Measurements from ENCODE around the gene MBP.

DNA sequence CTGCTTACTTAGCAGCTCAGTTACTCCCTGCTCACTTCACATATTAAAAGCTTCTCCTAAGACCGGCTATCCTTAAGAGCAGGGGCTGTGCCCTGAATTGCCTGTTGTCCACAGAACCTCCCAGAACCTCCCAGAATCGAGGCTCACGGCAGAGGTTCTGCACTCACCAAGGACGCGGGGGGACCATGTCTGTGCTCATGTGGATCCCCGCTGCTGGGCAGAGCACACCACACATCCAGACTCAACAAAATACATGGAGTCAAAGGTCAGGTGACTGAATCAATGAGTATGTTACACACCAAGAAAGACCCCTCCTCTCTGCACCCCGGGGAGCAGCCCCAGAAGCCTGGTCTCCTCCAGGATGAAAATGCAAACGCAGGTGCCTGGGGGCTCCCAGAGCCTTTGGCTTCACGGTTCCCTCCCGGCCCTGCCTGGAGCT, 149.0 kb downstream of the MBP start:
- TF ChIP-seq, protein P1, sequence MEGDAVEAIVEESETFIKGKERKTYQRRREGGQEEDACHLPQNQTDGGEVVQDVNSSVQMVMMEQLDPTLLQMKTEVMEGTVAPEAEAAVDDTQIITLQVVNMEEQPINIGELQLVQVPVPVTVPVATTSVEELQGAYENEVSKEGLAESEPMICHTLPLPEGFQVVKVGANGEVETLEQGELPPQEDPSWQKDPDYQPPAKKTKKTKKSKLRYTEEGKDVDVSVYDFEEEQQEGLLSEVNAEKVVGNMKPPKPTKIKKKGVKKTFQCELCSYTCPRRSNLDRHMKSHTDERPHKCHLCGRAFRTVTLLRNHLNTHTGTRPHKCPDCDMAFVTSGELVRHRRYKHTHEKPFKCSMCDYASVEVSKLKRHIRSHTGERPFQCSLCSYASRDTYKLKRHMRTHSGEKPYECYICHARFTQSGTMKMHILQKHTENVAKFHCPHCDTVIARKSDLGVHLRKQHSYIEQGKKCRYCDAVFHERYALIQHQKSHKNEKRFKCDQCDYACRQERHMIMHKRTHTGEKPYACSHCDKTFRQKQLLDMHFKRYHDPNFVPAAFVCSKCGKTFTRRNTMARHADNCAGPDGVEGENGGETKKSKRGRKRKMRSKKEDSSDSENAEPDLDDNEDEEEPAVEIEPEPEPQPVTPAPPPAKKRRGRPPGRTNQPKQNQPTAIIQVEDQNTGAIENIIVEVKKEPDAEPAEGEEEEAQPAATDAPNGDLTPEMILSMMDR (IDR thresholded peaks at IDR 0.05): no peak
- TF ChIP-seq POLR2A (IDR thresholded peaks at IDR 0.05): no peak

All from lower leg skin (tissue), 3 donors.